D721Med (cell line): ENCODE results near the gene ST7.
"Not testable (repeated sequence)": the region's sequence is repeated elsewhere in the genome, so short reads cannot be mapped to it uniquely, and the experiment has no call there.

Source experiments
- DNase-seq: peaks from one replicate; pipeline ENCODE4 v3.0.0; 2011; ENCODE audit warnings: low spot score; ENCODE audit not compliant: insufficient read length
- FAIRE-seq: peaks from 2 replicates; lab custom pipeline; 2011; peaks lifted over from hg19 to GRCh38; lab: Jason Lieb, UNC
- CTCF ChIP-seq: IDR thresholded peaks from 2 replicates; pipeline ENCODE4 v1.5.1; 2012; ENCODE audit warnings: mild to moderate bottlenecking, control low read depth; ENCODE audit not compliant: insufficient read depth; ENCODE audit errors: missing control alignments

ST7 gene

DNA sequence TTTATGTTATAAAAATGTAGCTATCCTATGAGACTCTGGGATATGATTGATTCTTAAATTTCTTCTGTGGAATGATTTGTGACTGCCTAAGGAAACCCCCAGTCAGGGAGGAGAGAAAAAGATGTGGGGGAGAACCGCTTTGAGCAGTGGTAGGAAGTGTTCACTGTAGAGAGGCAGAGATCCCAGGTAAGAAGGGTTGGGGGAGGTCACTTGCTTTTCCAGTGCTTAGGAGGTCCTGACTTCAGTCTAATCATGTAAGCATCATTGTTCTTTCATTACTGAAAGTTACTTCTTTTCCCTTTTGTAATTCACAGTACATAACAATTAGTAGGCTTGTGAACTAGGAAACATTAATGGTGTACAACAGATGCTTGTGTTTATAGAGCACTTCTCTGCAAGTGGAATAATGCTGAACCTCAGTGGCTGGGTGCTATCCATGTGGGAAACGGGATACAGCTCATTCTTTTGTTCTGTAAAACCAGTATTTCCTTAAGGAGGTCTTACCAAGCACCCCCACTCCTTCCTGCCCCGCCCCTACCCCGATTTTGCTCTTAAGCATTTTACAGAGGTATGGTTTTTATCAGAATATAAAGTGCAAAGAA lies 165.4 kb downstream of the ST7 start:
- FAIRE-seq (no peak), DNase-seq (no peak)
- no peak for TF ChIP-seq CTCF

- no peak for FAIRE-seq
- DNase-seq = no peak
- peak; percentile 93 for TF ChIP-seq CTCF
Measured at GRCh38 chr7:117119192-117119924, 166.1 kb downstream of the ST7 start.

- not testable (repeated sequence) for FAIRE-seq
Measured at GRCh38 chr7:117120321-117120720, 167.0 kb downstream of the ST7 start.

GRCh38 chr7:117122036-117122435 lies 168.7 kb downstream of the ST7 start:
- DNase-seq, FAIRE-seq: not testable (repeated sequence)

More at GRCh38 chr7:117120321-117120720, 167.0 kb downstream of the ST7 start:
- not testable (repeated sequence) for DNase-seq

DNA sequence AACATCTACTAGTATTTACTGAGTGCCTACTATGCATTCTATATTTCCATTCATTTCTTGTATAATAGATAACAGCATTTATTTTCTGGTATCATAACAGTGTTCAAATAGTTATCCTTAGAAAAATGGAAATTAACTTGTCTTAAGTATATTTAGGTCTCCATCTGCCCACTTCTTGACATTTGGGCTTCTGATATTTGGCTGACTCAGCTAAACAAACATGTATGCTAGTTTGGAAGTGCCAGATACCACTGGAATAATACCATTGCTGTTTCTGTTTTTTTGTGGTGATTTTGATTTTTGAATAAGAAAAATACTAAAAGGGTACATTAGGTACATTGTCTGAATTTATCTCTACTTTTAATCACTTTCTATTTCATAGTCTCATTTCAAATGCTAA lies 169.2 kb downstream of the ST7 start:
- no peak for FAIRE-seq

DNA sequence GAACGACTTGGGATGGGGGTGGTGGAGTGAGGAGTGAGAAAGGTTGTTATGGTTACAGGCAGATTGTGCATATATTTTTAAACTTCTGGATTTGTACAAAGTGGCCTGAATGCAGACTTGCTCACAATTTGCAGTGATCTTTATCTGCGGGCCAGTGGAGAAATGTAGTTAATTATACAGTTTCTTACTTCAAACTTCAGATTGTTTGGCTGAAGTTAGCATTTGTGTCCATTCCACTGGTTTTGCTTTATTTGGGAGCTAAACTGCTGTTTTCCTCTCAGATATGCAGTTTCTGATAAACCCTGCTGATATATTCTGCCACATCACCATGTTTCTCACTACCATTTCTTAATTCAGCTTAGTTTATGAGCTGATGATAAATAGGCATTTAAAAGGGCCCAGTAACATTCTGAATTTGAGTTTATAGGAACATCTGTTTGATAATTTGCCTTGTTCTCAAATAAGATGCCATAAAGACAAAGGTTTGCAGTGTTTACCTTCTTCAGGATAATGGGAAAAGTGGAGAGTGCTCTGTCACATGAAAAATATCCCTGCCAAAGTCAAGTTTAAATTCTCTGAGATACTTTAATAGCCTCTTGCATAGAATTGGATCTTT lies 170.1 kb downstream of the ST7 start:
- DNase-seq (no peak), FAIRE-seq (no peak)
- no peak for TF ChIP-seq CTCF

More for the DNA sequence above, 169.2 kb downstream of the ST7 start:
- TF ChIP-seq CTCF = no peak
- DNase-seq = no peak

DNA sequence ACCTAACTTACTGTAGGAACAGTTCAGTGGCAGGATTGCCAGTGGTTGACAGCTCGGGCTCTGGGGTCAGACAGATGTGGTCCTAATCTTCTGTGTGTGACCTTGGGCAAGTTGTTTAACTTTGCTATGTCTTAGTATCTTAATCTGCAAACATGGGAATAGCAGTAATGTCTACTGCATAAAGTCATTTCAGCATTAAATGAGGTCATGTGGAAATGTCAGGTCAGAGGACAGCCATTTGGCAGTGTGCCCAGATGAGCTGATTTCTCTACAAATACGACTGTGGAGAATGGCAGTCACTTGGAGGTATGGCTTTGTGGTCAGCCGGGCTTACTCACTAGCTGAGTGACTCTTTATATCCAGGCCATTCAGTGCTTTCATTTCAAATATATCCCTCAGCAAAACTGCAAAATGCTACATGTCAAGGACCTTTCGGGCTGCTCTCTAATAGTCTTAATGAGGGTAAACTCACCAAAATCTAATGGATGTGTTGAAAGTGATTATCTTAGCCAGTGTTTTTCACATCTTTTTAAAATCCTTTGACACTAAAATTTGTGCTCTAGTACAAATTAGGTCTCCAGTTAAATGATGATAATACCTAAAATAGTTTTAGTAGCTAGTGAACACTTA lies 171.4 kb downstream of the ST7 start:
- FAIRE-seq (no peak), DNase-seq (no peak)
- no peak for TF ChIP-seq CTCF

GRCh38 chr7:117126676-117127075 lies 173.4 kb downstream of the ST7 start:
- no peak for DNase-seq

More at GRCh38 chr7:117126676-117127075, 173.4 kb downstream of the ST7 start:
- FAIRE-seq = no peak
- no peak for TF ChIP-seq CTCF
